Measurements from ENCODE around the gene PCNT.
"Not testable (repeated sequence)": the region's sequence is repeated elsewhere in the genome, so short reads cannot be mapped to it uniquely, and the experiment has no call there.

Gene PCNT

GRCh38 chr21:46386734-46387088 lies 62.8 kb downstream of the PCNT start:
- no peak for DNase-seq

- DNase-seq: no peak
These were observed 64.4 kb downstream of the PCNT start for GRCh38 chr21:46388206-46388880.

DNA sequence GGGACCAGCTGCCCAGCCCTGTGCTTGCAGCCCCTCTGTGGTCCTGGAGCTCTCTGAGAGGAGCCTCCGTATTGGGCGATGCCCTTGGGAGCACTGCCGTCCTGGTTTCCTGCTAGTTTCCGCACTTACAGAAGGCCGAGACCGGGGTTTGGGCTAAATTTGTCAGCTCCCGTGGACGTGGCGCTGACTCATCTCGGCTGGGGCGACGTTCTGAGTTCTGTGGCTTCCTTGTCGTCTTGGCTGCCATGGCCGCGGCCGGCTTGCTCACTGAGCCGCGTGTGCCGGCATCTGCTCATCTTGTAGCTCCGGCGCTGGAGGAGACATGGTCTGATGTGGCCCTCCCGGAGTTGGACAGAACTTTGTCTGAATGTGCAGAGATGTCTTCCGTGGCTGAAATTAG lies 64.9 kb downstream of the PCNT start:
- DNase-seq: no peak

GRCh38 chr21:46390603-46391545 lies 66.9 kb downstream of the PCNT start:
- DNase-seq: no peak

- DNase-seq: no peak
These were observed 67.8 kb downstream of the PCNT start for GRCh38 chr21:46391773-46392172.

DNA sequence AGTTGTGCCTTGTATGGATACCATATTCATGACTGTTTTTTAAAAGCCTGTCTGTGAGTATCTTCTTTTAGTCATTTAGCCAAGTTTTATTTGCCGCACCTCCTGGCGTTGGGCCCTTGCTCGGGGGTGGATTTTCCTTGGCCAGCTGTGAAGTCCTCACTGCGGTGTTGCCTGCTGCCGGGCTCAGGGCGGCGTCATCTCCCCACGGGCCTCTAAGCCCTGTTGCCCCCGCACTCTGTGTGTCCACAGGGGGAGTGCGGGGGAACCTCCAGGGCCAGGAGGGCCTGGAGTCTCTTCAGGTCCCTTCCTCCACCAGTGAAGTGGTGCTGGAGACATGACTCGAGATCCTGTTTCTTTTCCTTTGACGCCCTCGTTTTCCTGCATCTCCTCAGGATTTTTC lies 69.0 kb downstream of the PCNT start:
- DNase-seq: peak; percentile 30

DNA sequence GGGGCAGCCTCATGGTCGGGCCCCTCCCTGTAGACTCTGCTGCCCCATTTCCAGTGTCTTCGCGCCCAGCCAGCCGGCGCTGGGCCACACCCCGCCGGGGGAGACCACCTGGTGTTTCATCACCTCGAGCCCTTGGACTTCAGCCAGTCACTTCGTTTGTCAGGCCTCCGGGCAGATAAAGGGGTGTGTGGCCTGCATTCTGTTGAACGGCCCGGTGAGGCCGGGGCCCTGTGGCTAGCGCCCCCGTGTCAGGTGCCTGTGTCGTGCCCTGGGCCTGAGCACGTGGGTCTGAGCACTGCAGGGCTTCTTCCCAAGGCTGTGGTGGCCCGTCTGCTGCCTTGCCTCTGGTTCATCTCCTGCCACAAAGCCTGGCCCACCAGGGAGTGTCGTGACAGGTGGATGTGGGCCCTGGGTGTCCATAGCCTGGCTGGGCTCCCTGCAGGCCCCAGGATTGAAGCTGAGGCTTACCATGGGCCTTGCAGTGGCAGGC lies 69.5 kb downstream of the PCNT start:
- DNase-seq: peak; percentile 51

DNA sequence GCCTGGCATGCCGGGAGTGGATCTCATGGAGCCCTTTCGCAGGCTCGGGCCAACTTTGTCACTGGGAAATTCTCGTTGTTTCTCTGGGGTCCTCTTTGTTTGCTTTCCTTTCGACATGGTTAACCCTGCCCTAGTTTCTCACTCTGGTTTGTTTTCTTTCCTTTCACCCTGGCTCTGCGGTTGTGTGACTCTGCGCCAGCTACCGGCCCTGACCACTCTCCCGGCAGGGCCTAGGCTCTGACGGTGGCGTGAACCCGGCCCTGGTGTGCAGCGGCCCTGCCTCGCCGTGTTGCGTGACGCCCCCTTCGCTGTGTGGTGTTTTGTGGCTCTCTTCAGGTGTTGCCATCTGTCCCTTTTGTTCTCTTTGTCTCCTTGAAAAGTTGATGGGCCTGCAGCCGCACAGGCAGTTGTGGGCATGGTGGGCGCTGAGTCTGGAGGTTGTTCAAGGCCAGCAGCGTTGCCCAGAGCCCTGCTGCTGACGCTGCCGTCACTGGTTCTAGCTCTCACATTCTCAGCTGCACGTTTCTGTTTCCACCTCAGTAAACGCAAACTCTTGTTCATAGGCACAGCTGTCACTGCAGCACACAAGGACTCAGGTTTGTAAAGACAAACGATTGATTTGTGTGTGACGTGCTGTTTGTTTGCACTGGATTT lies 70.1 kb downstream of the PCNT start:
- peak; percentile 69 for DNase-seq

DNA sequence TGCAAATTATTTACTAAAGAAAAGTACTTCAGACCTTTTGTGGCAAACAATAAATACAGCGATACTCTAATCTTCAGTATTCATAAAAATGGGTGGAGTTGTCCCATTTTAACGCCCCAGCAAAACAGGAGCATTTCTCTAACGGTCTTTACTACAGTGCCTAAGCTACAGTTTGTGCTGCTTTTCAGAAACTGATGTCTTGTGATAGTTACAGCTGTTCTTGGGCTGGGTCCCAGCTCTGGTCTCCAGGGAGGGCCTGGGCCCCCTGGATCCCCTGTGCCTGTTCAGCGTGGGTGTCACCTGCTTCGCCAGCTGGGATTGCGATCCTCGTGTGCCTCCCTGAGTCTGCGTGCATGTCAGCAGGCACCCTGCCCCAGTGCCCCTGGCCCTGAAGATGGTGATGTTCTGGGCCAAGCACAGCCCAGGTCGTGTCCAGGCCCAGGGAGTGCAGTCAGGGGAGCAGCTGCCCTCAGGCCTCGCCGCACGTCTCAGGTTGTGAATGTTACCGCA lies 70.7 kb downstream of the PCNT start:
- peak; percentile 64 for DNase-seq

DNA sequence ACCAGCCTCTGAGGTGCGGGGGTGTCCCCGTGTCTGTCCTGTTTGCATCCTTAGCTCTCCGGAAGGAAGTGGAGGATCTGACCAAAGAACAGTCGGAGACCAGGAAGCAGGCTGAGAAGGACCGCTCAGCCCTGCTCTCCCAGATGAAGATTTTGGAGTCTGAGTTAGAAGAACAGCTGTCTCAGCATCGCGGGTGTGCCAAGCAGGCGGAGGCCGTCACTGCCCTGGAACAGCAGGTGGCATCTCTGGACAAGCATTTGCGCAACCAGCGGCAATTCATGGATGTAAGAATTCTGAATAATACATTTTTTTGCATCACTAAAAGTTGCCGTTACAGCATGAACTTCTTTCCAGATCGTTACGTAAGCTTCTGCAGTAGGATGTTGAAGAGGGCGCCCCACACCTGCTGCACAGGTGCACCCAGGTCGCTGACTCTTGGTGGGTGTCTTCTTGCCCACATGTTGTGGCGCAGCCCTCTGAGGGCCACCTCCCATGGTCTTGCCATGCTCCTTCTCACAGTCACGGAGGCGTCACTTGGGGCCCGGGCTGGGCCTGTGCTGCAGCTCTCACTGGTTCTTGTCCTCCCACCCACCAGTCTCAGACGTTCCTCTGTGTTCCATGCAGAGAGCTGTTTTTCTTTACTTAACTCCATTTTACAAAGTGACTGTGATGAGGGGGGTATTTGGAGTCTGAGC lies 73.4 kb downstream of the PCNT start:
- DNase-seq: no peak

- no peak for DNase-seq
These were observed 74.0 kb downstream of the PCNT start for GRCh38 chr21:46397993-46398392.

GRCh38 chr21:46399129-46399528 lies 75.2 kb downstream of the PCNT start:
- no peak for DNase-seq

- DNase-seq: no peak
These were observed 75.7 kb downstream of the PCNT start for GRCh38 chr21:46399686-46400085.

DNA sequence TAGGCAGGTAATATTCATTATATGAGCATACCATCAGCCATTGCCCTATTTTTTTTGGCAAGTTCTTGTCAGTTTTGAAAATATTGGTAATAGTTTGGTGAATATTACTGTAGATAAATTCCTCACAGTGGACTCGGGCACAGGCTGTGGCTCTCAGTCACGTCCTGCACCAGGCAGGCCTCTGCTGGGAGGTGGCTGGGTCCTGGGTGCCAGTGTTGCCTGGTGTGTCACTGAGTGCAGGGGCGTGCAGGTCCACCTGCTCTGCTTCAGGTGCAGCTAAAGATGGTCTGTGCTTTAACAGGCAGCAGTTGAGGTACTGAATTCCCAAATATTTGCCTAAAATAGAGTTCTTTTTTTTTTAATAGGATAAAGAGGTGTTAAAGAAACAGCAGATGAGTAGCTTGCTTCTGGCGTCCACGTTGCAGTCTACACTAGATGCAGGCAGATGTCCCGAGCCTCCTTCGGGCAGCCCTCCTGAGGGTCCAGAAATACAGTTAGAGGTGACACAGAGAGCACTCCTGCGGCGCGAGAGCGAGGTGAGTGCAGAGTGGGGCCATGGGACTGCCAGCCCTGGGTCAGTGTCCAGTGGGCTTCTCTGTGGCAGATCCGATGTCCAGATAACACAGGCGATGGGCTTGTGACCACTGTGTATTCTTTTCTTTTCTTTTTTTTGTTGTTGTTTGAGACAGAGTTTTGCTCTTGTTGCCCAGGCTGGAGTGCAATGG lies 77.4 kb downstream of the PCNT start:
- no peak for DNase-seq

- DNase-seq: no peak
These were observed 78.5 kb downstream of the PCNT start for GRCh38 chr21:46402421-46402820.

GRCh38 chr21:46403234-46403811 lies 79.4 kb downstream of the PCNT start:
- not testable (repeated sequence) for DNase-seq

DNA sequence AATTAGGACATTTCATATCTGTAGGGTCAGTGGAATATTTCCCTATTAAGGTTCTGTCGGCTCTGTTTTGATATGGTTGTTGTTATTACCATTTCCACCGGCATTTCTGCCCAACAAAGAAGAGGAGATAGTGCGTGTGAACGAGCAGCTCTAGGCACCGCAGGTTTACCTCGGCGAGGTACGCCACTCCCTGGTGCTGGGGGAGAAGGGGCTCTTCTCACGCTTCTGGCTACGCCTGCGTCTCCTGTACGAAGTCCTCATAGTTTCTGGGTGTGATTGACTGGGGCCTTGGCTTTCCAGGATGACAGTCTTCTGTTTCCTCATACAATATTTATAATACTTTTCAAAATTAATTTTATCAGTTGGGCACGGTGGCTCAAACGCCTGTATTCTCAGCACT lies 80.3 kb downstream of the PCNT start:
- DNase-seq: no peak

DNA sequence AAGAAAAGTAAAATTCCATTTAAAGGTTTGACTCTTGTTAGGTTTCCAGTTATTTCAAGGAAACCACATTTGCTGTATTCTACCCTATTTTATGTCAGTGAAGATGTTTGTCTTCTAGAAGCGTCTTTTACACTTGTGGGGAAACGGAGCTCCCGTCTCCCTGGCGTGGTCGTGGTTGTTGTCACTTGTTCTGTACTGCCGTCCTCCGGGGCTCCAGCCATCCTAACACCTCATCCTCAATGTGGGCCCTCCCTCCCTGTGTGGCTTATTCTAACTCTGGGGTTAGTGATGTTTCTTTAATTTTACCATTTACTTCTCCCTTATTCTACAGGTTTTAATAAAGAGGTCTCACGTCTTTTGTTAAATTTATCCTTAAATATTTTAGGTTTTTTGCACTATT lies 82.0 kb downstream of the PCNT start:
- no peak for DNase-seq

DNA sequence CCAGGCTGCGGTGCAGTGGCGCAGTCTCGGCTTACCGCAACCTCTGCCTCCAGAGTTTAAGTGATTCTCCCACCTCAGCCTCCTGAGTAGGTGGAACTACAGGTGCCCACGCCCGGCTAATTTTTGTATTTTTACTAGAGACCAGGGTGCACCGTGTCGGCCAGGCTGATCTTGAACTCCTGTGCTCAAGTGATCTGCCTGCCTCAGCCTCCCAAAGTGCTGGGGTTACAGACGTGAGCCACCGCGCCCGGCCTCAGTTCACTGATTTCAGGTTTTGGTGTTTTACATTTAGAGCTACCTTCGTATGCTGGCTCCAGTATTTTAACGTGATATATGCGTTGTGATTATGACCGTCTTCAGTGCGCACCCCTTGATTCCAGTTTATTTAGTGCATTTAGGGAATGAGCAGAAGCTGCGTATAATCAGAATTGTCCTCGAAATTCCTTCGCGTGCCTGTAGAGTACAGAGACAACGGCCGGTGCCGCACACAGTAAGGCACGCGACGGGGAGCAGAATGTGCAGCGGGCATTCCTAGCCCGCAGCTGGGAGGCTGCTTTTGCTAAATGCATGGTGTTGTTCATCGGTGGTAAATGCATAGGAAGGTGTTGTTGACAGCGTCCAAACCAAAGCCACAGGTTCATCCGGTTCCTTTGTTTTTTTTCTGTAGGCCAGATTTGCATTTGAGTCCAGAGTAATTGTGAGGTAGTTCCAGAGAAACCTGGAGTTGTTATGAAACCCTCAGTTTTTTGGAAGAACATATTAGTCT lies 85.9 kb downstream of the PCNT start:
- DNase-seq: no peak

DNA sequence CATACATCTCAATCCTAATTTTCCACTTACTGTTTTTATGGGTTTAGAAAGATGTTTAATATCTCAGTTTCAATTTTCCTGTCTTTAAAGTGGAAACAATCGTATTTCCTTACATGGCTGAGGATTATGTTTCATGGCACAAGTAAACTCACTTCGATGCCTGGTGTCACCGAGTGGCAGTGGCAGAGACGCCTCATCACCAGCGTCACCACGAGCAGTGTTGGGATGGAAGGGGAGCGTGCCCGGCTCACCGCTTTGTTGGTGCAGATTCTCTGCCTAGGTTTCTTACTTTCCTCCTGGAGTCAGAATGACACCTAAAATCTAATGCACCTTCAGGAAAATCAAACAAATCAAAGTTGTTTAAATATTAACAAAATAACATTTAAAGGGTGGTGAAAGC lies 86.6 kb downstream of the PCNT start:
- DNase-seq: no peak

GRCh38 chr21:46411236-46411635 lies 87.3 kb downstream of the PCNT start:
- no peak for DNase-seq

Measured in NCI-H1092 (cell line).